SK-N-MC (cell line): ENCODE results near the gene C2CD5.
"Not testable (repeated sequence)": the region's sequence is repeated elsewhere in the genome, so short reads cannot be mapped to it uniquely, and the experiment has no call there.

Experiments used
- DNase-seq: peaks from one replicate; pipeline ENCODE4 v3.0.0-alpha.2; 2011; ENCODE audit warnings: low read depth, low spot score
- H3K27ac ChIP-seq: fragments of 200-600 bp; sonication (generic); 2 replicates; pipeline ENCODE4 v1.5.1; 2016; ENCODE audit warnings: mixed run types
- H3K36me3 ChIP-seq: fragments of 200-600 bp; sonication (generic); 2 replicates; pipeline ENCODE4 v1.6.1; 2017; ENCODE audit warnings: antibody characterized with exemption, low read length, mixed read lengths; ENCODE audit not compliant: insufficient read depth
- H3K4me3 ChIP-seq: fragments of 200-600 bp; sonication (generic); 2 replicates; pipeline ENCODE4 v1.5.1; 2016
- H3K9ac ChIP-seq: fragments of 200-600 bp; sonication (generic); 2 replicates; pipeline ENCODE4 v1.8.0; 2017; ENCODE audit warnings: mixed run types, mixed read lengths; ENCODE audit not compliant: insufficient read length
- H3K9me3 ChIP-seq: fragments of 200-600 bp; sonication (generic); 2 replicates; pipeline ENCODE4 v1.6.1; 2017; ENCODE audit warnings: low read depth, mild to moderate bottlenecking, antibody characterized with exemption, low read length, moderate library complexity, mixed read lengths
- EZH2 ChIP-seq: fragments of 200-600 bp; sonication (generic); IDR thresholded peaks from one replicate; pipeline ENCODE4 v1.6.1; 2017; ENCODE audit warnings: antibody characterized with exemption
- FOXP2 ChIP-seq: optimal IDR thresholded peaks from 2 replicates; pipeline ENCODE3; 2011; ENCODE audit warnings: mild to moderate bottlenecking, moderate library complexity; ENCODE audit not compliant: insufficient read depth; ENCODE audit errors: extremely low read length, control extremely low read depth
- POLR2AphosphoS5 ChIP-seq: IDR thresholded peaks from 2 replicates; pipeline ENCODE4 v1.6.1; 2012; ENCODE audit warnings: mild to moderate bottlenecking, low read depth, low read length, borderline replicate concordance

Gene C2CD5

DNA sequence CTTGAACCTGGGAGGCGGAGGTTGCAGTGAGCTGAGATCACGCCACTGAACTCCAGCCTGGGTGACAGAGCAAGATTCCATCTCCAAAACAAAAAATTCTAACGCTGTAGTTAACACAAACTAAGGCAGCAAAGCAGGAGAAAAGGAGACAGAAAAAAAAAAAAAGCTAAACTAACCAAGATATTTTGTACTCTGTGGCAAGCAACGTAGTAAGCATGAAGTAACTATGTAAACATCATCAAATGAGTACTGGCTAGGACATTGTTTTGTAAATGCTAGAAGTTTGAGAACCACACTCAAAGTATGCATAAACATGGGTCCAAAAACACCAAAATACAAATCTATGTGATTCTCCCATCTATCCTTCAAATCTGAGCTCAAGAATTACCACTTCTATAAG, 44.2 kb downstream of the C2CD5 start:
- no peak for TF ChIP-seq EZH2
- TF ChIP-seq FOXP2 = no peak
- TF ChIP-seq POLR2AphosphoS5 = no peak
- H3K27ac ChIP-seq = no peak overlapping the region

DNA sequence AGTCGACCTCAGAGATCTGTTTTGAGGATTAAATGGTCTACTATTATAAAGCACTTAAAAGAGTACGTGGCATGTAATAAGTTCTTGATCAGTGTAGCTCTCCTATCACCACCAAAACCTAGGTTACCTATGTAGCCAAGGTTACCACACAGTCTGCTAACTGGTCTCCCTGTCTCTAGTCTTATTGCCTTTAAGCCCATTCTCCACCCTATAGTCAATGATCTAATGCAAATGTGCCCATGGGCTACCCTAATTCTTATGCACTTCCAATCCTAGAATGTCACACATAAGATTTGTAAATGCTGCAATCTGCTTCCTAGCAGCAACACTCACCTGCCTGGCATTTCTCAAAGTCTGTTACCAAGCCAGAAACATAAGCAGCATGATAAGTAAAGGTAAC, 44.9 kb downstream of the C2CD5 start:
- Histone ChIP-seq H3K9me3 (no peaks in the 10 kb centered on the region), H3K36me3 (peaks cover under 1% of the 10 kb centered on the region), H3K4me3 (no peak overlapping the region), H3K9ac (no peak overlapping the region), H3K27ac (no peak overlapping the region)
- no peak for TF ChIP-seq EZH2
- no peak for DNase-seq

More for the DNA sequence above, 44.2 kb downstream of the C2CD5 start:
- H3K36me3 ChIP-seq = peaks cover 5% of the 10 kb centered on the region
- H3K9me3 ChIP-seq = no peaks in the 10 kb centered on the region
- no peak overlapping the region for H3K9ac ChIP-seq
- H3K4me3 ChIP-seq = no peak overlapping the region
- no peak for DNase-seq

DNA sequence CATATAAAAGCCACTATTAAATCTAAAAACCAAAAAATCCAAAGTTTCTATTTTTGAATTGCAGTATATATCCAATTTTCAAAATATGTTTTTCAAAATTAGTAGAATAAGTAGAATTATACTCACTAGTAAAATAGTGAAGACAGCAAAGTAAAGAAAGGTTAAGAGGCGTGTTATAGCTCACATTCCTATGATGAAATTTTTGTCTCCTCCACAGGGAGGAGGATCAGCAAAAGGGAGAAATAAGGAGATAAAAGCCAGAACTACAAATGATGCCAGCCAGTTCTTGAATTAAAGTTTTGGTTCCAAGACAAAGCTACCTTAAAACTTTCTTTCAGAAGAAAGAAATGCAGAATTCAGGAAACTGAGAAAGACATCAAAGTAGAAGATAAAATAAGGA, 50.0 kb downstream of the C2CD5 start:
- Histone ChIP-seq H3K4me3 (no peak overlapping the region), H3K27ac (no peak overlapping the region), H3K36me3 (peaks cover 22% of the 10 kb centered on the region), H3K9ac (no peak overlapping the region), H3K9me3 (no peaks in the 10 kb centered on the region)
- TF ChIP-seq EZH2 (no peak), FOXP2 (no peak), POLR2AphosphoS5 (no peak)
- no peak for DNase-seq

DNA sequence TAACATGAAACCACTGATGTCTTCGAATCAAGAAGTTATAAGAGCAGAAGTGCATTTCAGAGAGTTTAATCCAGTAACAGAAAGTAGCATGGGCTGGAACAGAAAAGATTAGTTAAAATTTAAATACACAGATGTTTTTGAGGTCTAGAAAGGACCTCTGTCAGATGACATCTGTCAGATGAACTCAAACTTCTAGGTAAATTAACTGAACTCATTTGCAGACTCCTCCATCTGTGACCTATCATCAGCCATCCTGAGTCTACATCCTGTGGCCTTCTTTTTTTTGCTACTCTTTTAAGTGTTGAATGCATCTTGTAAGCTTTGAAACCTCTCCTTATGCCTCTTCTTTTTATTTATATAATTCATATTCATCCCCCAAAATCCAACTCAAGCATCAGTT, 53.3 kb downstream of the C2CD5 start:
- no peaks in the 10 kb centered on the region for H3K9me3 ChIP-seq
- no peak overlapping the region for H3K4me3 ChIP-seq
- H3K36me3 ChIP-seq = peaks cover 33% of the 10 kb centered on the region
- H3K9ac ChIP-seq = no peak overlapping the region
- TF ChIP-seq EZH2 (no peak), POLR2AphosphoS5 (no peak), FOXP2 (no peak)
- no peak overlapping the region for H3K27ac ChIP-seq
- no peak for DNase-seq

DNA sequence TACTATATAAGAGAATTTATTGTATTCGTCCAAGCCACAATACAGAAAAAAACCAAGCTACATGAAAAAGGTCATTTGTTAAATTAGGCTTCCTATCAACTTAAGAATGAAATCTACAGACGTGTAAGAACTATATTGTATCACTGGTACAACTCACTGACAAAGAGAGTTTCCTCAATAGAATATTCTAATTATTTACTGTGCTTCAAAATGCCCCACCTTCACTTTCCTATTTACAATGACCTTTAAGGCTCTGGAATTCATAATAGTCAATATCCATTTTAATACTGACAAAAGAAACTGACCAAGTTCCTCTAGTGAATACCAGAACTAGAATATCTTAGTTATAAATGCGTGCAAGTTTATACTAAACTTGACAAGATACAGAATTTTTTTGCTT, 55.9 kb downstream of the C2CD5 start:
- Histone ChIP-seq H3K27ac (no peak overlapping the region), H3K9ac (no peak overlapping the region), H3K4me3 (no peak overlapping the region), H3K9me3 (no peaks in the 10 kb centered on the region), H3K36me3 (peaks cover 47% of the 10 kb centered on the region)
- DNase-seq = no peak
- TF ChIP-seq EZH2 = no peak
- no peak for TF ChIP-seq POLR2AphosphoS5
- TF ChIP-seq FOXP2 = no peak

DNA sequence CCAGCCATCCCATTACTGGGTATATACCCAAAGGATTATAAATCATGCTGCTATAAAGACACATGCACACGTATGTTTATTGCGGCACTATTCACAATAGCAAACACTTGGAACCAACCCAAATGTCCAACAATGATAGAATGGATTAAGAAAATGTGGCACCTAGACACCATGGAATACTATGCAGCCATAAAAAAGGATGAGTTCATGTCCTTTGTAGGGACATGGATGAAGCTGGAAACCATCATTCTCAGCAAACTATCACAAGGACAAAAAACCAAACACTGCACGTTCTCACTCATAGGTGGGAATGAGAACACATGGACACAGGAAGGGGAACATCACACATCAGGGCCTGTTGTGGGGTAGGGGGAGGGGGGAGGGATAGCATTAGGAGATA, 56.7 kb downstream of the C2CD5 start:
- DNase-seq, H3K9me3 ChIP-seq, H3K27ac ChIP-seq, H3K4me3 ChIP-seq, H3K9ac ChIP-seq: not testable (repeated sequence)
- peaks cover 42% of the 10 kb centered on the region for H3K36me3 ChIP-seq

DNA sequence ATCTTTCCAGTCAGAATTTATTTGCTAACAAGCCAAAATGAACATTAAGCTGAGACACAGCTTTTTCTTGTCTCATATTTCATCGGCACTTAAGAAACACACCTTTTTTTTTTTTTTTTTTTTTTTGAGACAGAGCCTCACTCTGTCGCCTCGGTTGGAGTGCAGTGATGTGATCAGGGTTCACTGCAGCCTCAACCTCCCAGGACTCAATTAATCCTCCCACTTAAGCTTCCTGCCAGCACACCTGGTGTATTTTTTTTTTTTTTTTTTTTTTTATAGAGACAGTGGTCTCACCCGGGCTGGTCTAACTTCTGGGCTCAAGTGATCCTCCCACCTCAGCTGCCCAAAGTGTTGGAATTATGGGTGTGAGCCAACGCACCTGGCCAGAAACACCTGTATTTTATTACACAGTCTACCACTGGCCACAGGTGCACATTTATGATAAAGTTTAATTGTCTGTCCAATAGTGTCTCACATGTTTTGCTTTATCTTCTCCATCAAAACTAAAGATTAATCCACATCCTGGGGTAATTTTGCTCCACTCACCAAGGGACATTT, 62.7 kb downstream of the C2CD5 start:
- Histone ChIP-seq H3K4me3 (no peak overlapping the region), H3K9ac (no peak overlapping the region), H3K9me3 (no peaks in the 10 kb centered on the region), H3K36me3 (peaks cover 22% of the 10 kb centered on the region), H3K27ac (no peak overlapping the region)
- no peak for DNase-seq
- TF ChIP-seq EZH2 (no peak), FOXP2 (no peak), POLR2AphosphoS5 (no peak)

DNA sequence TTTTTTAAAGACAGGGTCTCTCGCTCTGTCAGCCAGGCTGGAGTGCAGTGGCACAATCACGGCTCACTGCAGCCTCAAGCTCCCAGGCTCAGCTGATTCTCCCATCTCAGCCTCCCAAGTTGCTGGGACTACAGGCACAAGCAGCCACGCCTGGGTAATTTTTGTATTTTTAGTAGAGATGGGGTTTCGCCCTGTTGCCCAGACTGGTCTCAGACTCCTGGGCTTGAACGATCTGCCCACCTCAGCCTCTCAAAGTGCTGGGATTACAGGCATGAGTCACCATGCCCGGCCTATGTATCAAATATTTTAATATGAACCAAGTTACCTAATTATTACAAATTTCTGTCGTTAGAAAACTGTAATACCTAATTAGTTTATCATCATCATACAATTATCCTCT, 63.5 kb downstream of the C2CD5 start:
- H3K4me3 ChIP-seq, H3K9ac ChIP-seq, H3K27ac ChIP-seq, H3K9me3 ChIP-seq, DNase-seq: not testable (repeated sequence)
- H3K36me3 ChIP-seq = peaks cover 22% of the 10 kb centered on the region

DNA sequence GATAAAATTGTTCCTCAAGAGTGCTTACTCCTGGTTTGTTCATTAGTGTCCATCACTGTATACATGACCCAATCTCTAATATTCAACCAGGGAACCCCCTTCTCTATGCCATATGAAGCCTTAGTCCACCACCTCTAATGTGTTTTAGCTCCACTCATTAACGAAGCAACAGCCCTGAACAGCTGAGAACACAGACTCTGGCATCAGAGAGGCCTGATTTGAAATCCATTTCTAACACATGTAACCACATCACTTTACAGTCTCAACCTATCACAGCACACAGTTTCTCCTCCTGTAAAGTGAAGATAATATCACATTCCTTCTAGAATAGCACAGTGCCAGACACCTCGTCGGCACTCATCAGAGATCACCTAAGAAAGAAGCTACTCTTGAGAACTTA, 64.3 kb downstream of the C2CD5 start:
- no peak for DNase-seq
- H3K4me3 ChIP-seq = no peak overlapping the region
- no peaks in the 10 kb centered on the region for H3K9me3 ChIP-seq
- no peak overlapping the region for H3K9ac ChIP-seq
- no peak overlapping the region for H3K27ac ChIP-seq
- no peak for TF ChIP-seq FOXP2
- TF ChIP-seq EZH2 = no peak
- TF ChIP-seq POLR2AphosphoS5 = no peak
- peaks cover 20% of the 10 kb centered on the region for H3K36me3 ChIP-seq
